Stomach (tissue), 9 donors: Measurements from ENCODE around the gene KLHL42. TPM values are rescaled to one million over a fixed set of nuclear protein-coding genes. Genes with fewer than 3 reads are reported as not detected.

Experiments
- DNase-seq, 2 donors: peaks; one replicate each; pipeline versions ENCODE4 v3.0.0 to v3.0.0-alpha.2; 2013 to 2019
- H3K27ac ChIP-seq, 5 donors: fragments of 200-600 bp in 4 of 5; sonication (generic) in 4 of 5; one replicate each; pipeline ENCODE4 v1.5.1; 2013 to 2019; ENCODE audit warnings: mild to moderate bottlenecking in 1 of 5, moderate library complexity in 1 of 5
- H3K27me3 ChIP-seq, 3 donors: fragments of 200-600 bp; sonication (generic); one replicate each; pipeline ENCODE4 v1.5.1; 2017 to 2019; ENCODE audit warnings: mixed run types in 1 of 3
- H3K36me3 ChIP-seq, 4 donors: fragments of 200-600 bp; sonication (generic); 1 replicate in 3 of 4; 2 replicates in 1 of 4; pipeline ENCODE4 v1.5.1; 2016 to 2019
- H3K4me1 ChIP-seq, 4 donors: fragments of 200-600 bp; sonication (generic); one replicate each; pipeline ENCODE4 v1.5.1; 2016 to 2019
- H3K4me3 ChIP-seq, 4 donors: fragments of 200-600 bp; sonication (generic) in 3 of 4; one replicate each; pipeline ENCODE4 v1.5.1; 2016 to 2019; ENCODE audit warnings: mild to moderate bottlenecking in 1 of 4
- H3K9me3 ChIP-seq, 4 donors: fragments of 200-600 bp; sonication (generic); one replicate each; pipeline ENCODE4 v1.5.1; 2016 to 2019
- CTCF ChIP-seq, 7 experiments: fragments of 450-650 bp in 4 of 7; fragments of 200-600 bp in 3 of 7; sonication (generic) in 3 of 7; IDR thresholded peaks; one replicate each; pipeline ENCODE4 v1.5.1; 2016 to 2019; ENCODE audit warnings: antibody characterized with exemption in 7 of 7, control low read depth in 2 of 7, mild to moderate bottlenecking in 1 of 7
- EP300 ChIP-seq: sonication (generic); formaldehyde crosslinking; IDR thresholded peaks from one replicate; pipeline ENCODE4 v1.6.1; 2017; ENCODE audit warnings: antibody characterized with exemption
- POLR2A ChIP-seq, 4 donors: fragments of 450-650 bp; IDR thresholded peaks; one replicate each; pipeline ENCODE4 v1.6.1; 2016; ENCODE audit warnings: antibody characterized with exemption in 4 of 4, control low read depth in 2 of 4, mild to moderate bottlenecking in 1 of 4, moderate library complexity in 1 of 4
- POLR2AphosphoS5 ChIP-seq, 3 donors: sonication (generic); formaldehyde crosslinking; IDR thresholded peaks; one replicate each; pipeline ENCODE4 v1.6.1; 2016; ENCODE audit warnings: antibody characterized with exemption in 3 of 3
- WGBS, 5 donors: extraction: QIAGEN DNeasy Blood & Tissue Kit in 3 of 5; methylation state at CpG; one replicate each; pipeline versions ENCODE4 v1.1.5 to v1.1.7; 2013 to 2018; 5-methylcytosine and 5-hydroxymethylcytosine counted together
- intact Hi-C: fragments of 100-400 bp; cut with DNase I; formaldehyde crosslinking; loops from one replicate; pipeline ENCODE4 v1.15.1; 2023; ENCODE audit warnings: low total_unique reads
- polyA plus RNA-seq, 3 donors: library from polyadenylated mRNA; stranded (reverse); fragments of 200-250 nt; gene quantifications; one replicate each; pipeline ENCODE4 v1.2.3, GENCODE V29; 2013
- total RNA-seq, 5 donors: library from RNA; depleted of rRNA; stranded (reverse); fragments of >200 nt; gene quantifications; one replicate each; pipeline versions ENCODE4 v1.1.0 to v1.2.3, GENCODE V29; 2014 to 2016
- donor health status: healthy with polysubstance abuse.
- donor health status: Bipolar disorder and iron deficiency.
- donor health status: healthy.

Gene KLHL42
- total and polyA plus RNA-seq, 8 donors, result 5.1 to 141 (median 16.7) TPM

GRCh38 chr12:27782481-27782880 lies 2.4 kb downstream of the KLHL42 start:
- Histone ChIP-seq H3K4me3 (peak overlapping the region; percentile 4 to 80 (median 78)), H3K27ac (peak overlapping the region in 2 of 5 donors; percentile 94 to 95), H3K4me1 (peaks cover 17 to 75% (median 45%) of the 10 kb centered on the region in 4 donors), H3K36me3 (no peaks in the 10 kb centered on the region), H3K9me3 (no peaks in the 10 kb centered on the region), H3K27me3 (no peaks in the 10 kb centered on the region)
- WGBS, 5 donors, result 73 to 93% (median 91%) methylated on average over 1 of the region's 1 CpG
- TF ChIP-seq CTCF (IDR thresholded peaks at IDR 0.05) (no peak), POLR2A (IDR thresholded peaks at IDR 0.05) (no peak), POLR2AphosphoS5 (IDR thresholded peaks at IDR 0.05) (no peak), EP300 (no peak)
- intact Hi-C loops, result no loop called here
- no peak for DNase-seq

DNA sequence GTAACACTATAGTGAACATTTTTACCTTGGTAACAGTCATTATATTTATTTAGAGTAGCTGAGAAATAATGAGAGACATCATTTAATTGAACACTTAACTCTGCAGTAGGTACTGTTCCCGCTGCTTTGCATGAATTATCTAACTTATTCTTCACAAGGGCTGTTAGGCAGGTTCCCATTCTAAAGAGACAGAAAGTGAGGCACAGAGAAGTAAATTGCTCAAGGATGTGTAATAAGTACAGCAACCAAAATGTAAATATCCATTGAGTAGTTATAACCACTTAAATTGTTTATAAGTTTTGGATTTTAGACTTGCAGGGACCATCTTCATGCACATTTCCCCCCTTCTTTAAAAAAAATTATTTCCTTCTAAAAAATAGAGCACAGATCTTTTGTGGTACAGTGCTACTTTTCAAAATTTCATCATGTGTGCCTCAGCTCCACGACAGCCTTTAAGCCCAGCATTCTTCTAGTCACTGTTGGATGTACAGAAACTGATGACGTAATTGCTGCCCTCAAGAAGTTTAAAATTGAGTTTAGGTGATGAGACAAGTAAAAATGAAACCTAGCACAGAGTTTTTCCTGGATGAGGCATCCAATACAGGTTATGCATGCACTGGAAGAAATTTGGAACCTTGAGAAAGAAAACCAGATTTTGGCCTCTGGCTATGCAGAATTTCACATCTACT lies 6.0 kb downstream of the KLHL42 start:
- no peaks in the 10 kb centered on the region for H3K27me3 ChIP-seq
- WGBS, 5 donors, result 58 to 83% (median 74%) methylated on average over 3 of the region's 3 CpGs
- no peak overlapping the region for H3K27ac ChIP-seq
- TF ChIP-seq POLR2A (IDR thresholded peaks at IDR 0.05), result no peak
- TF ChIP-seq CTCF (IDR thresholded peaks at IDR 0.05), result no peak
- no peak for TF ChIP-seq POLR2AphosphoS5 (IDR thresholded peaks at IDR 0.05)
- TF ChIP-seq EP300, result no peak
- H3K4me3 ChIP-seq, result no peak overlapping the region
- H3K36me3 ChIP-seq, result peaks cover 0 to 3% (median 0%) of the 10 kb centered on the region in 4 donors
- no peak for DNase-seq
- intact Hi-C loops, result no loop called here
- no peaks in the 10 kb centered on the region for H3K9me3 ChIP-seq
- H3K4me1 ChIP-seq, result peaks cover 11 to 83% (median 48%) of the 10 kb centered on the region in 4 donors

- intact Hi-C loops, result no loop called here
- Histone ChIP-seq H3K27ac (no peak overlapping the region), H3K27me3 (no peaks in the 10 kb centered on the region), H3K4me3 (no peak overlapping the region), H3K9me3 (no peaks in the 10 kb centered on the region), H3K4me1 (peaks cover 3 to 68% (median 35%) of the 10 kb centered on the region in 4 donors), H3K36me3 (peaks cover 8 to 18% (median 13%) of the 10 kb centered on the region in 4 donors)
- 64 to 69% (median 66%) methylated on average over 2 of the region's 2 CpGs for WGBS, 5 donors
- peak in 1 of 2 donors; percentile 26 for DNase-seq
- TF ChIP-seq POLR2AphosphoS5 (IDR thresholded peaks at IDR 0.05) (no peak), CTCF (IDR thresholded peaks at IDR 0.05) (no peak), POLR2A (IDR thresholded peaks at IDR 0.05) (no peak), EP300 (no peak)
These were observed 7.5 kb downstream of the KLHL42 start for GRCh38 chr12:27787559-27787958.

DNA sequence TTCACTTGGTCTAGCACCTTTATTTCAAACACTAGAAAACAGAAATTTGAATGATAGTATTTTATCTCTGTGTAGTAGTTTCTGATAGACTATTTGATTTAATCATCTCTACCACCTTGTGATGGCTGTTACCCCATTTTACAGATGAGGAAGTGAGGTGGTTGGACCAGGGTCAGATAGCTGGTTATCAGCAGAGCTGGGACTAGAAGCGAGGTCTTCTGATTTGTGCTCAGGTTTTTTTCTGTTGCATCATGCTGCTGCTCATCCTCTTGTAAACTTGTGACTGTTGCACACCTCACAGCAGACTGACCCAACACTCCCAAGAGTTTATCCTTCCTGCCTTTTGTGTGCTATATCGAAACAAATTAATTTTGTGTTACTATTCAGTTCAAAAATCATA lies 10.1 kb downstream of the KLHL42 start:
- Histone ChIP-seq H3K27me3 (no peaks in the 10 kb centered on the region), H3K9me3 (no peaks in the 10 kb centered on the region), H3K4me1 (peaks cover 3 to 49% (median 23%) of the 10 kb centered on the region in 4 donors), H3K27ac (no peak overlapping the region), H3K36me3 (peaks cover 19 to 45% (median 35%) of the 10 kb centered on the region in 4 donors), H3K4me3 (no peak overlapping the region)
- TF ChIP-seq POLR2A (IDR thresholded peaks at IDR 0.05) (no peak), POLR2AphosphoS5 (IDR thresholded peaks at IDR 0.05) (no peak), EP300 (no peak)
- 91 to 100% (median 97%) methylated on average over 2 of the region's 2 CpGs for WGBS, 5 donors
- DNase-seq, result no peak
- intact Hi-C loops, result no loop called here
